Measurements from ENCODE around the gene FMN1.

DNA sequence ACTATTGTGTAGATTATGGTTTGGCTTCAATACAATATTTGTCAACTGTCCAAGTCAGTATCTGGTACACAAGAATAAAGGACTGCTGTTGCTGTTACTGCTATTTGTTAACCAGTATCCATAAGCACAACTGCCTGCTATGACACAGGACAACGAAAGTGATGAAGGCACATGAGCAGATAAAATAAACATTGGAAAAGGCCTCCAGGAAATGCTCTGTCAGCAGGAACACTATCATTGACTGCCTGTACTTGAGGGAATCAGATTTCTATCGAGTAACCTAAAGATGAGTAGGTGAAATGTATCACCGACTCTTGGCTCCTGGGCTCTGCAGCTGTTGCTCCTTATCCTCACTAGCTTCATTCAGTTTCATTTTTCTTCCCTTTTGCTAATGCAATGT lies 56.5 kb downstream of the FMN1 start:
- no peak for TF ChIP-seq CREM (CRISPR knock-in tag; IDR thresholded peaks at IDR 0.05)
- TF ChIP-seq CTCF (IDR thresholded peaks at IDR 0.05) = no peak
- no peak for TF ChIP-seq CBFB (CRISPR knock-in tag; IDR thresholded peaks at IDR 0.05; ENCODE audit: low read depth)
- TF ChIP-seq ERG (CRISPR knock-in tag; IDR thresholded peaks at IDR 0.05) = no peak
- no peak for TF ChIP-seq TEAD4 (CRISPR knock-in tag; IDR thresholded peaks at IDR 0.05)
- TF ChIP-seq JUN (CRISPR knock-in tag; IDR thresholded peaks at IDR 0.05) = no peak
